ENCODE data around the gene ARL2.

ARL2 gene

DNA sequence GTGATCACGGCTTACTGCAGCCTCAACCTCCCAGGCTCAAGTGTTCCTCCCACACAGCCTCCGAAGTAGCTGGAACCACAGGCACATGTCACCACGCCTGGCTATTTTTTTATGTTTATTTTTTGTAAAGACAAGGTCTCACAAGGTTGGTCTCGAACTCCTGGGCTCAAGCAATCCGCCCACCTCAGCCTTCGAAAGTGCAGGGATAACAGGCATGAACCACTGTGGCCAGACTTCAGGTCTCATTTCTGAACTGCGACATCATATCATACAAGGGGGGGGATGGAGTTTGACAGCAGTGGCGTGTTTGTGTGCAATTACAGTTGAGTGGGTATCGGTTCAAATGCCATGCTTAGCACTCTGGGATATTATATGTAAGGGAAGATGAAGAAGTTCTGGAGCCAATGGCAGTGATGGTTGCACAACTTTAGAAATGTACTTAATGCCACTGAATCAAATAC lies 37.5 kb downstream of the ARL2 start:
- 98% methylated on average over 8 of the region's 9 CpGs for WGBS (ENCODE audit: insufficient coverage)
- ChIA-PET CTCF (interaction anchor here (0.7 kb wide), 1 partner anchor 10 kb away, joined by 3 read pairs; the partner anchor contains the start of gene SAC3D1), POLR2A (no interaction called here)
- Histone ChIP-seq H3K27ac (ENCODE audit: insufficient read depth in 1 of 2, low read depth in 1 of 2, low read length in 2 of 2, poor library complexity in 1 of 2, severe bottlenecking in 2 of 2) (no peak overlapping the region), H3K4me3 (ENCODE audit: control insufficient read depth in 1 of 7, extremely low read depth in 1 of 7, insufficient read depth in 4 of 7, low read depth in 2 of 7, low read length in 6 of 7) (no peak overlapping the region), H3K36me3 (ENCODE audit: control insufficient read depth in 4 of 4, insufficient read depth in 4 of 4, low read length in 3 of 4) (no peaks in the 10 kb centered on the region), H3K4me1 (ENCODE audit: control extremely low read depth in 1 of 4, control insufficient read depth in 4 of 4, insufficient read depth in 4 of 4, low read length in 3 of 4) (peaks cover 2 to 38% (median 30%) of the 10 kb centered on the region in 4 experiments), H3K9me3 (ENCODE audit: control extremely low read depth in 1 of 5, control insufficient read depth in 4 of 5, insufficient read depth in 2 of 5, low read depth in 1 of 5, low read length in 4 of 5) (no peaks in the 10 kb centered on the region), H3K27me3 (replicated peaks in 2 of 5; ENCODE audit: control insufficient read depth in 4 of 5, insufficient read depth in 5 of 5, low read length in 4 of 5) (no peaks in the 10 kb centered on the region)
- no peak for DNase-seq

DNA sequence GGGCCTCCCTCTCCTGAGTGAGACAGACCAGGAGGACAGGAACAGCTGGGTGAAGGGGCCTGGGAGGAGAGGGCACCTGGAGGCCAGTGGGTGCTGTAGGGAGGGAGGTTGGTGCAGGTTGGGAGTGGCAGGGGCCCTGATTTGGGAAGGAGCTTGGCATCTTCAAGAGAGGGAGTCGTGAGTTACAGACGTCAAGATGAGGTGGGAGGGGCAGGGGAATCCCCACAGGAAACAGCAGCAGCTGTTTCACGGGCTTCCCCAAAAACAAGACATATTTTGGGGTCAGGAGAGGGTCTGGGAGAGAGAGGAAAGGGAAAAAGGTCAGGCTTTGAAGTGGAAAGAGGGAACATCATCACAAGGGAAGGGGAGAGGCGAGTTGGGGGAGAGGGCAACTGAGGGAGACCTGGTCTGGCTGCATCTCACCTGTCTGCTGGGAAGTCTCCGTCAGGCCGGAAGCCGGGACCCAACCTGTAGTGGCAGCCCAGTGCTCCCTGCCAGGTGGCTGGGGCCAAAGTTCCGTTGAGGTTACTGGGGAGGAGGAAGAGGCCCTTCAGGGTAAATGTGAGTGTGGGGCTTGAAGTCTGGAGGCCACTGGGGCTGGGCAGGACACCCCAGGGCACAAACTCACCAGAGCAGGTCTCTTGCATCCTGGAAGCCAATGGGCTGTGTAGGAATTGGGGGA lies 40.0 kb downstream of the ARL2 start:
- Histone ChIP-seq H3K27me3 (replicated peaks in 2 of 5; ENCODE audit: control insufficient read depth in 4 of 5, insufficient read depth in 5 of 5, low read length in 4 of 5) (no peaks in the 10 kb centered on the region), H3K4me1 (ENCODE audit: control extremely low read depth in 1 of 4, control insufficient read depth in 4 of 4, insufficient read depth in 4 of 4, low read length in 3 of 4) (peaks cover 0 to 18% (median 17%) of the 10 kb centered on the region in 4 experiments), H3K9me3 (ENCODE audit: control extremely low read depth in 1 of 5, control insufficient read depth in 4 of 5, insufficient read depth in 2 of 5, low read depth in 1 of 5, low read length in 4 of 5) (no peaks in the 10 kb centered on the region), H3K27ac (ENCODE audit: insufficient read depth in 1 of 2, low read depth in 1 of 2, low read length in 2 of 2, poor library complexity in 1 of 2, severe bottlenecking in 2 of 2) (no peak overlapping the region), H3K4me3 (ENCODE audit: control insufficient read depth in 1 of 7, extremely low read depth in 1 of 7, insufficient read depth in 4 of 7, low read depth in 2 of 7, low read length in 6 of 7) (peak overlapping the region in 2 of 7 experiments; percentile 11 to 32), H3K36me3 (ENCODE audit: control insufficient read depth in 4 of 4, insufficient read depth in 4 of 4, low read length in 3 of 4) (no peaks in the 10 kb centered on the region)
- POLR2A ChIA-PET: no interaction called here
- peak in 2 of 3 donors; percentile 70 to 77 for DNase-seq
- 0% methylated on average over 4 of the region's 8 CpGs for WGBS (ENCODE audit: insufficient coverage)
- CTCF ChIA-PET: interaction anchor here (1.0 kb wide), 1 partner anchor 8 kb away, joined by 4 read pairs; no protein-coding TSS in a partner anchor

DNA sequence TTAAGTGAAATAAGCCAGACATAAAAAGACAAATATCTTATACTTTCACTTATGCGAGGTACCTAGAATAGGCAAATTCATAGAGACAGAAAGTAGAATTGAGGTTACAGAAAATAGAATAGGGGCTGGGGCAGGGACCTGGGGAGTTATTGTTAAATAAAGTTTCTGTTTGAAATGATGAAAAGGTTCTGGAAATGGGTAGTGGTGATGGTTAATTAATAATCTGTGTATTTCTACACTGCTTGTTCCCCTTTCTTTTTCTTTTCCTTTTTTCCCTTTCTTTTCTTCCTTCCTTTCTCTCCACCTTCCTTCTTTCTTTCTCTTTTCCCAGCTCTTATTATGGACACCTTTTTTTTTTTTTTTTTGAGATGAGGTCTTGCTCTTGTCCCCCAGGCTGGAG lies 41.6 kb downstream of the ARL2 start:
- no peak overlapping the region for H3K27ac ChIP-seq (ENCODE audit: insufficient read depth in 1 of 2, low read depth in 1 of 2, low read length in 2 of 2, poor library complexity in 1 of 2, severe bottlenecking in 2 of 2)
- no peaks in the 10 kb centered on the region for H3K27me3 ChIP-seq (replicated peaks in 2 of 5; ENCODE audit: control insufficient read depth in 4 of 5, insufficient read depth in 5 of 5, low read length in 4 of 5)
- no peaks in the 10 kb centered on the region for H3K36me3 ChIP-seq (ENCODE audit: control insufficient read depth in 4 of 4, insufficient read depth in 4 of 4, low read length in 3 of 4)
- DNase-seq: no peak
- no peaks in the 10 kb centered on the region for H3K9me3 ChIP-seq (ENCODE audit: control extremely low read depth in 1 of 5, control insufficient read depth in 4 of 5, insufficient read depth in 2 of 5, low read depth in 1 of 5, low read length in 4 of 5)
- no peak overlapping the region for H3K4me3 ChIP-seq (ENCODE audit: control insufficient read depth in 1 of 7, extremely low read depth in 1 of 7, insufficient read depth in 4 of 7, low read depth in 2 of 7, low read length in 6 of 7)
- CTCF ChIA-PET: interaction anchor here (1.1 kb wide), 1 partner anchor 16 kb away, joined by 3 read pairs; no protein-coding TSS in a partner anchor
- WGBS (ENCODE audit: insufficient coverage): no CpG with 5 or more reads among the region's 1 CpG
- POLR2A ChIA-PET: no interaction called here
- H3K4me1 ChIP-seq (ENCODE audit: control extremely low read depth in 1 of 4, control insufficient read depth in 4 of 4, insufficient read depth in 4 of 4, low read length in 3 of 4): peaks cover 0 to 19% (median 18%) of the 10 kb centered on the region in 4 experiments

DNA sequence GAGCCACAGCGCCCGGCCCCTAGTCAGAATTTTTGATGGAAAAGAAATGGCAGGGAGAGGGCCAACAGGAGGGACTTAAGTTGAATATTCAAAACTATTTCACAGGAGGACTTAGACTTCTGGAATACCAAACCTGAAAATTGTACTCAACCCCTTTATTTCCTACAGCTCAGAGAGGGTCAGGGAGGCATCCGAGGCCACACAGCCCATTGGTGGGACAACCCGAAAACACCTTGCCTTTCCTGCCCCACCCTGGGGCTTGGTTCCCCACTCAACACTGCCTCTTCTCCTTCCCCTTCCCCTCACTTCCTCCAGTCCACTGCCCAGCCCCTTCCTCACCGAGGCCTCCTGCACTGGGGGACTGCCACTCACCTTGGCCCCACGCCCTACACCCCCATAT lies 43.0 kb downstream of the ARL2 start:
- no peak for DNase-seq
- POLR2A ChIA-PET: interaction anchor here (0.7 kb wide), 1 partner anchor 12 kb away, joined by 4 read pairs; no protein-coding TSS in a partner anchor
- no peak overlapping the region for H3K4me3 ChIP-seq (ENCODE audit: control insufficient read depth in 1 of 7, extremely low read depth in 1 of 7, insufficient read depth in 4 of 7, low read depth in 2 of 7, low read length in 6 of 7)
- H3K36me3 ChIP-seq (ENCODE audit: control insufficient read depth in 4 of 4, insufficient read depth in 4 of 4, low read length in 3 of 4): no peaks in the 10 kb centered on the region
- WGBS (ENCODE audit: insufficient coverage): 100% methylated on average over 2 of the region's 6 CpGs
- no peak overlapping the region for H3K27ac ChIP-seq (ENCODE audit: insufficient read depth in 1 of 2, low read depth in 1 of 2, low read length in 2 of 2, poor library complexity in 1 of 2, severe bottlenecking in 2 of 2)
- H3K9me3 ChIP-seq (ENCODE audit: control extremely low read depth in 1 of 5, control insufficient read depth in 4 of 5, insufficient read depth in 2 of 5, low read depth in 1 of 5, low read length in 4 of 5): no peaks in the 10 kb centered on the region
- H3K4me1 ChIP-seq (ENCODE audit: control extremely low read depth in 1 of 4, control insufficient read depth in 4 of 4, insufficient read depth in 4 of 4, low read length in 3 of 4): peaks cover 0 to 19% (median 18%) of the 10 kb centered on the region in 4 experiments
- CTCF ChIA-PET: interaction anchor here (1.2 to 2.0 kb wide), 4 partner anchors 9 to 60 kb away, joined by 3 to 4 read pairs (median 4); partner anchors contain the start of gene BATF2
- no peaks in the 10 kb centered on the region for H3K27me3 ChIP-seq (replicated peaks in 2 of 5; ENCODE audit: control insufficient read depth in 4 of 5, insufficient read depth in 5 of 5, low read length in 4 of 5)

DNA sequence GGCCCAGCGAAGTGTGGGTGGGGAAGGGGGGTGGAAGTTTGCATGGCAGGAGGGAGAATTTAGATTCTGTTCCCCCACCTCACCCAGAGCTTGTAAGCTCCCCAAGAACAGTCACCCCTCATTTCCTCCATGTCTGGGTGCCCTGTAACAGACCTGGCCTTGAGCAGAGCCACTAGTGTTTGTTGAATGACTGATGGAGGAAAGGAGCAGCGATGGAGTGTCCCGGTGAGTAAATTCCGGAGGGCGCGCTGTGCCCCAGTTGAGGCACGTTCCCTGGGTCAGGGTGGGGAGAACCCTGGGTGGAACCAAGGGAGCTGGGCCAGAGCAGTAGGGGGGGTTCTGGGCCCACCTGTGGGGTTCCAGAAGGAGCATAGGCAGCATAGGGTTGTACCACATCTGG lies 43.6 kb downstream of the ARL2 start:
- POLR2A ChIA-PET: interaction anchor here (0.7 kb wide), 1 partner anchor 12 kb away, joined by 4 read pairs; no protein-coding TSS in a partner anchor
- 98% methylated on average over 4 of the region's 7 CpGs for WGBS (ENCODE audit: insufficient coverage)

DNA sequence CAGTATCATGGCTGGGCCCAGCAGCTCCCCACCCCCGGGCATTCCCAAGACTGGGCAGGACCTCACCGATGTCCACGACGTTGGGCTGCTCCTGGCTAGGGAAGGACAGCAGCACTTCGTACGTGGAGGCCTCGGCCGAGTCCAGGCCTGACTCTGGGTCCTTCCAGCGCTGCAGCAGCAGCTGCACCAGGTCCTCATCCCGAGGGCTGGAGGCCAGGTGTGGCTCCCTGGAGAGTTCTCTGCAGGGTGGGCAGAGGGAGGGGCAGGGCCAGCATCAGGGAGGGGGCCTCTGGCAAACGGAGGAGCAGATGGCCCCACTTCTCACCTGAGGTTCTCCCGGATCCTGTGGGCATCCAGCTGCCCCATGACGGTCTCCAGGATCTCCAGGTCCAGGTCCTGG lies 44.1 kb downstream of the ARL2 start:
- POLR2A ChIA-PET: interaction anchor here (0.7 kb wide), 1 partner anchor 11 kb away, joined by 4 read pairs; no protein-coding TSS in a partner anchor
- no peaks in the 10 kb centered on the region for H3K36me3 ChIP-seq (ENCODE audit: control insufficient read depth in 4 of 4, insufficient read depth in 4 of 4, low read length in 3 of 4)
- 93% methylated on average over 11 of the region's 13 CpGs for WGBS (ENCODE audit: insufficient coverage)
- peaks cover 0 to 22% (median 17%) of the 10 kb centered on the region in 4 experiments for H3K4me1 ChIP-seq (ENCODE audit: control extremely low read depth in 1 of 4, control insufficient read depth in 4 of 4, insufficient read depth in 4 of 4, low read length in 3 of 4)
- no peak for DNase-seq
- H3K4me3 ChIP-seq (ENCODE audit: control insufficient read depth in 1 of 7, extremely low read depth in 1 of 7, insufficient read depth in 4 of 7, low read depth in 2 of 7, low read length in 6 of 7): no peak overlapping the region
- CTCF ChIA-PET: interaction anchor here (1.2 to 2.0 kb wide), 7 partner anchors 8 to 170 kb away, joined by 3 to 7 read pairs (median 3); partner anchors contain the start of genes BATF2 and SAC3D1
- H3K9me3 ChIP-seq (ENCODE audit: control extremely low read depth in 1 of 5, control insufficient read depth in 4 of 5, insufficient read depth in 2 of 5, low read depth in 1 of 5, low read length in 4 of 5): no peaks in the 10 kb centered on the region
- no peaks in the 10 kb centered on the region for H3K27me3 ChIP-seq (replicated peaks in 2 of 5; ENCODE audit: control insufficient read depth in 4 of 5, insufficient read depth in 5 of 5, low read length in 4 of 5)
- H3K27ac ChIP-seq (ENCODE audit: insufficient read depth in 1 of 2, low read depth in 1 of 2, low read length in 2 of 2, poor library complexity in 1 of 2, severe bottlenecking in 2 of 2): no peak overlapping the region

More for the DNA sequence above, 43.6 kb downstream of the ARL2 start:
- H3K27me3 ChIP-seq (replicated peaks in 2 of 5; ENCODE audit: control insufficient read depth in 4 of 5, insufficient read depth in 5 of 5, low read length in 4 of 5): no peaks in the 10 kb centered on the region
- no peak overlapping the region for H3K27ac ChIP-seq (ENCODE audit: insufficient read depth in 1 of 2, low read depth in 1 of 2, low read length in 2 of 2, poor library complexity in 1 of 2, severe bottlenecking in 2 of 2)
- no peaks in the 10 kb centered on the region for H3K36me3 ChIP-seq (ENCODE audit: control insufficient read depth in 4 of 4, insufficient read depth in 4 of 4, low read length in 3 of 4)
- CTCF ChIA-PET: interaction anchor here (1.2 to 2.0 kb wide), 4 partner anchors 9 to 61 kb away, joined by 3 to 4 read pairs (median 4); partner anchors contain the start of gene BATF2
- H3K9me3 ChIP-seq (ENCODE audit: control extremely low read depth in 1 of 5, control insufficient read depth in 4 of 5, insufficient read depth in 2 of 5, low read depth in 1 of 5, low read length in 4 of 5): no peaks in the 10 kb centered on the region
- peaks cover 0 to 22% (median 18%) of the 10 kb centered on the region in 4 experiments for H3K4me1 ChIP-seq (ENCODE audit: control extremely low read depth in 1 of 4, control insufficient read depth in 4 of 4, insufficient read depth in 4 of 4, low read length in 3 of 4)
- DNase-seq: no peak
- no peak overlapping the region for H3K4me3 ChIP-seq (ENCODE audit: control insufficient read depth in 1 of 7, extremely low read depth in 1 of 7, insufficient read depth in 4 of 7, low read depth in 2 of 7, low read length in 6 of 7)

All from common myeloid progenitor, CD34-positive (primary cell).